ENCODE data around the gene RELN. TPM values are rescaled to one million over a fixed set of nuclear protein-coding genes. Genes with fewer than 3 reads are reported as not detected.
"Not testable (repeated sequence)": the region's sequence is repeated elsewhere in the genome, so short reads cannot be mapped to it uniquely, and the experiment has no call there.

The RELN gene
- total RNA-seq, 1 experiment from 2014 or later, result 0.20 TPM

DNA sequence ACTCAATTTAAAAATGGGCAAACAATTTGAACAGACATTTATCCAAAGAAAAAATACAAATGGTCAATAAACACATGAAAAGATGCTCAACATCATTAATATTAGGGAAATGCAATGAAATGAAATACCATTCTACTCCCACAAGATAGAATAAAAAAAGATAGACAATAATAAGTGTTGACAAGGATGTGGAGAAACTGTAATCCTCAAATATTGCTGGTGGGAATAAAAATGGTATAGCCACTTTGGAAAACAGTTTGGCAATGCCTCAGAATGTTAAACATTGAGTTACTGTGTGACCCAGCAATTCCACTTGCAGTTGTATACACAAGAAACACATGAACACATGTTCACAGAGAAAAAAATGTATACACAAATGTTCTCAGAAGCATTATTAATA is 197.6 kb downstream of the RELN start:
- ATAC-seq, result no peak
- no TSS peak for BruUV-seq (replicated peaks)
- H3K36me3 ChIP-seq (ENCODE audit: control insufficient read depth in 1 of 2, insufficient read depth in 2 of 2, low read length in 2 of 2), result no peaks in the 10 kb centered on the region
- H2AFZ ChIP-seq (ENCODE audit: low read depth, low read length, poor library complexity, severe bottlenecking), result no peak overlapping the region
- no peaks in the 10 kb centered on the region for H3K79me2 ChIP-seq (ENCODE audit: insufficient read depth, low read length)
- H3K9me3 ChIP-seq (ENCODE audit: control insufficient read depth in 1 of 2, insufficient read depth in 1 of 2, low read depth in 1 of 2, low read length in 2 of 2), result no peaks in the 10 kb centered on the region
- no peak overlapping the region for H3K9ac ChIP-seq (ENCODE audit: low read length)
- H3K4me1 ChIP-seq (ENCODE audit: control insufficient read depth in 1 of 2, insufficient read depth in 2 of 2, low read length in 2 of 2), result no peaks in the 10 kb centered on the region
- ChIA-PET POLR2A (no interaction called here), RAD21 (ENCODE audit: low non-redundant PET in 1 of 2, low total read pairs in 2 of 2, uncharacterized antibody in 2 of 2, unreplicated experiment in 2 of 2) (no interaction called here), CTCF (no interaction called here)
- no peak for TF ChIP-seq CTCF (IDR thresholded peaks at IDR 0.05 in 2 of 3, conservative IDR thresholded peaks at IDR 0.05 in 1 of 3; ENCODE audit: borderline replicate concordance in 1 of 3, insufficient read depth in 1 of 3, low read depth in 2 of 3, low read length in 2 of 3)
- TF ChIP-seq CBX3 (IDR thresholded peaks at IDR 0.05; ENCODE audit: low read depth), result no peak
- TF ChIP-seq EZH2 (IDR thresholded peaks at IDR 0.05), result no peak
- TF ChIP-seq POLR2AphosphoS5 (IDR thresholded peaks at IDR 0.05; ENCODE audit: low read depth, low read length), result no peak
- TF ChIP-seq TCF7L2 (IDR thresholded peaks at IDR 0.05; ENCODE audit: borderline replicate concordance, extremely low read depth, insufficient read depth, insufficient read length), result no peak
- no peak for TF ChIP-seq ZFX (IDR thresholded peaks at IDR 0.05)
- TF ChIP-seq JUND (IDR thresholded peaks at IDR 0.05), result no peak
- no peak for TF ChIP-seq ZNF274 (IDR thresholded peaks at IDR 0.05; ENCODE audit: low read depth, low read length)
- no peak for TF ChIP-seq ELF1 (IDR thresholded peaks at IDR 0.05; ENCODE audit: borderline replicate concordance, low read depth)
- no peak for TF ChIP-seq SP1 (IDR thresholded peaks at IDR 0.05; ENCODE audit: low read depth)
- TF ChIP-seq CEBPB (IDR thresholded peaks at IDR 0.05; ENCODE audit: low read depth), result no peak
- no peak for TF ChIP-seq FOSL1 (IDR thresholded peaks at IDR 0.05; ENCODE audit: low read depth)
- no peak for TF ChIP-seq ATF3 (IDR thresholded peaks at IDR 0.05)
- TF ChIP-seq POLR2A (IDR thresholded peaks at IDR 0.05; ENCODE audit: borderline replicate concordance, extremely low read depth, insufficient read depth, insufficient read length), result no peak
- no peak for TF ChIP-seq SIN3A (IDR thresholded peaks at IDR 0.05; ENCODE audit: low read depth)
- no peak for TF ChIP-seq YY1 (IDR thresholded peaks at IDR 0.05; ENCODE audit: extremely low read depth, insufficient replicate concordance, low read depth, low read length)
- TF ChIP-seq, protein P1, sequence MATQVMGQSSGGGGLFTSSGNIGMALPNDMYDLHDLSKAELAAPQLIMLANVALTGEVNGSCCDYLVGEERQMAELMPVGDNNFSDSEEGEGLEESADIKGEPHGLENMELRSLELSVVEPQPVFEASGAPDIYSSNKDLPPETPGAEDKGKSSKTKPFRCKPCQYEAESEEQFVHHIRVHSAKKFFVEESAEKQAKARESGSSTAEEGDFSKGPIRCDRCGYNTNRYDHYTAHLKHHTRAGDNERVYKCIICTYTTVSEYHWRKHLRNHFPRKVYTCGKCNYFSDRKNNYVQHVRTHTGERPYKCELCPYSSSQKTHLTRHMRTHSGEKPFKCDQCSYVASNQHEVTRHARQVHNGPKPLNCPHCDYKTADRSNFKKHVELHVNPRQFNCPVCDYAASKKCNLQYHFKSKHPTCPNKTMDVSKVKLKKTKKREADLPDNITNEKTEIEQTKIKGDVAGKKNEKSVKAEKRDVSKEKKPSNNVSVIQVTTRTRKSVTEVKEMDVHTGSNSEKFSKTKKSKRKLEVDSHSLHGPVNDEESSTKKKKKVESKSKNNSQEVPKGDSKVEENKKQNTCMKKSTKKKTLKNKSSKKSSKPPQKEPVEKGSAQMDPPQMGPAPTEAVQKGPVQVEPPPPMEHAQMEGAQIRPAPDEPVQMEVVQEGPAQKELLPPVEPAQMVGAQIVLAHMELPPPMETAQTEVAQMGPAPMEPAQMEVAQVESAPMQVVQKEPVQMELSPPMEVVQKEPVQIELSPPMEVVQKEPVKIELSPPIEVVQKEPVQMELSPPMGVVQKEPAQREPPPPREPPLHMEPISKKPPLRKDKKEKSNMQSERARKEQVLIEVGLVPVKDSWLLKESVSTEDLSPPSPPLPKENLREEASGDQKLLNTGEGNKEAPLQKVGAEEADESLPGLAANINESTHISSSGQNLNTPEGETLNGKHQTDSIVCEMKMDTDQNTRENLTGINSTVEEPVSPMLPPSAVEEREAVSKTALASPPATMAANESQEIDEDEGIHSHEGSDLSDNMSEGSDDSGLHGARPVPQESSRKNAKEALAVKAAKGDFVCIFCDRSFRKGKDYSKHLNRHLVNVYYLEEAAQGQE (IDR thresholded peaks at IDR 0.05; ENCODE audit: low read depth), result no peak
- no peak for TF ChIP-seq MAX (IDR thresholded peaks at IDR 0.05)
- TF ChIP-seq EGR1 (IDR thresholded peaks at IDR 0.05; ENCODE audit: low read depth), result no peak
- no peak for TF ChIP-seq SRF (IDR thresholded peaks at IDR 0.05; ENCODE audit: low read depth)
- H3K27me3 ChIP-seq (ENCODE audit: insufficient read depth, low read length), result 0 out of 2 replicates have a peak, but pooled peaks cover 4% of the 10 kb centered on the region
- H3K4me3 ChIP-seq (replicated peaks in 1 of 2; ENCODE audit: low read depth in 1 of 2, low read length in 2 of 2), result no peak overlapping the region
- no peaks in the 10 kb centered on the region for H3K9me2 ChIP-seq (ENCODE audit: insufficient read depth)
- H3K27ac ChIP-seq (ENCODE audit: low read depth, low read length), result no peak overlapping the region
- no peak for DNase-seq (ENCODE audit: low read depth, low spot score)
- no peaks in the 10 kb centered on the region for H4K20me1 ChIP-seq (ENCODE audit: insufficient read depth)
- intact Hi-C loops (cut with micrococcal nuclease), result no loop called here
- no peak overlapping the region for H3K4me2 ChIP-seq (ENCODE audit: low read length)

DNA sequence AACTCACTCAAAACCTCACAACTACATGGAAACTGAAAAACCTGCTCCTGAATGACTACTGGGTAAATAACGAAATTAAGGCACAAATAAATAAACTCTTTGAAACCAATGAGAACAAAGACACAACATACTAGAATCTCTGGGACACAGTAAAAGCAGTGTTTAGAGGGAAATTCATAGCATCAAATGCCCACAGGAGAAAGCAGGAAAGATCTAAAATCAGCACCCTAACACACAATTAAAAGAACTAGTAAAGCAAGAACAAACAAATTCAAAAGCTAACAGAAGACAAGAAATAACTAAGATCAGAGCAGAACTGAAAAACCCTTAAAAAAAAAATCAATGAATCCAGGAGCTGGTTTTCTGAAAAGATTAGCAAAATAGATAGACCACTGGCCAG is 202.4 kb downstream of the RELN start:
- H3K79me2 ChIP-seq (ENCODE audit: insufficient read depth, low read length); BruUV-seq (replicated peaks); RAD21 ChIA-PET (ENCODE audit: low non-redundant PET in 1 of 2, low total read pairs in 2 of 2, uncharacterized antibody in 2 of 2, unreplicated experiment in 2 of 2); H2AFZ ChIP-seq (ENCODE audit: low read depth, low read length, poor library complexity, severe bottlenecking); H3K27me3 ChIP-seq (ENCODE audit: insufficient read depth, low read length); H4K20me1 ChIP-seq (ENCODE audit: insufficient read depth); H3K36me3 ChIP-seq (ENCODE audit: control insufficient read depth in 1 of 2, insufficient read depth in 2 of 2, low read length in 2 of 2); intact Hi-C loops (cut with micrococcal nuclease); H3K4me1 ChIP-seq (ENCODE audit: control insufficient read depth in 1 of 2, insufficient read depth in 2 of 2, low read length in 2 of 2); H3K4me3 ChIP-seq (replicated peaks in 1 of 2; ENCODE audit: low read depth in 1 of 2, low read length in 2 of 2); H3K9me3 ChIP-seq (ENCODE audit: control insufficient read depth in 1 of 2, insufficient read depth in 1 of 2, low read depth in 1 of 2, low read length in 2 of 2); ATAC-seq; CTCF ChIA-PET; H3K4me2 ChIP-seq (ENCODE audit: low read length); H3K27ac ChIP-seq (ENCODE audit: low read depth, low read length); DNase-seq (ENCODE audit: low read depth, low spot score); H3K9ac ChIP-seq (ENCODE audit: low read length); POLR2A ChIA-PET; H3K9me2 ChIP-seq (ENCODE audit: insufficient read depth): not testable (repeated sequence)

All from HCT116 (cell line).